HG03342 (cell line): ENCODE measurements around the gene POLR2F.
A peak's percentile ranks its signal among the peaks of the same experiment; 100 is the strongest.
"Not testable (repeated sequence)": the region's sequence is repeated elsewhere in the genome, so short reads cannot be mapped to it uniquely, and the experiment has no call there.

Experiments
- ATAC-seq: cut with Tn5 transposase; IDR thresholded peaks from one replicate; pipeline ENCODE4 v1.9.1; 2021; ENCODE audit warnings: mild to moderate bottlenecking, moderate library complexity; ENCODE audit not compliant: unreplicated experiment

The POLR2F gene

DNA sequence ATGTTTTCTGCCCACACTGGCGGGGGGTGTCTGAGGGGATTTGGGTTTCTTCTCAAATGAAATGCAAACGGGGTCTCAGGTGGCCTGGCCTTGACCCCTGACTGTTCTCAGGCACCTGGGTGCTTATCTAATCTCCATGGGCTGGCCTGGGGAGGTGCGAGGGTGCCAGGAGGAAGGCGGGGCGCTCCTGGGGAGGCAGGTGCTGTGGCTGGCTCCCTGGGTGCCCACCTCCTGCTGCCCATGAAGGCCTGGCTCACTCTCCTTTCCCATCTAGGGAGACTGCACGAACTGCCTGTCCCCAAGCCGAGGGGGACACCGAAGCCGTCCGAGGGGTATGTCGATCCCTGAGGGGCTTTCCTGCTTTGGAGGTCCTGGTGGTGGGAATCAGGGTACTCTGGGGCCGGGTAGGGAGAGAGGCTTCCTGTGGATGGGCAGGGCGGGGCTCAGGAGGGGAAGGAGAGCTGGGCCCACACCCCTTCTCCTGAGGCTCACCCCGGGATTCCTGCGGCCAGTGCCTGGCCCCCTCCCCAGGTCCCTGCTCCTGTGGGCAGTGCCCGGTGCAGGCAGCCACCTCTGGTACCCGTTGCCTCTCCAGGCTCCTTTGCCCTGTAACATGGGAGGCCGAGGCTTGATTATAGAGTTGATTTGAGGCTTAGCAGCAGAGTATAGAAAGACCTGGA, 29.0 kb upstream of the POLR2F start:
- no peak for ATAC-seq

DNA sequence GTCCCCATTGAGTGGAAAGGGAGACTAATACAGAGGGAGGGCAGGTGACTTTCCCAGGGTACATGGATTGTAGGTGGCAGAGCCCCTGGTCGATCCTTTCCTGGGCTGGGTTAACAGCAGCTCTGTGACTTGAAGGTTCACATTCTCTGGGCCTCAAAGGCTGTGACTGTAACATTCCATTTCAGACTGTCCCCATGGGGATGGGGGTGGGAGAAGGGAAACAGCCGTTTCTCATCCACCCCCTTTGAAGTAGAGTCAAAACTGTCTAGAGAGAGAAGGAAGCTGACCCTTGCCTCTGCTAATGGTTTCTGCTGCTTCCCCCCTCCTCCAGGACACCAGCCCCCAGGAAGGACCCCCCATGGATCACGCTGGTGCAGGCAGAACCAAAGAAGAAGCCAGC, 28.2 kb upstream of the POLR2F start:
- ATAC-seq = no peak

DNA sequence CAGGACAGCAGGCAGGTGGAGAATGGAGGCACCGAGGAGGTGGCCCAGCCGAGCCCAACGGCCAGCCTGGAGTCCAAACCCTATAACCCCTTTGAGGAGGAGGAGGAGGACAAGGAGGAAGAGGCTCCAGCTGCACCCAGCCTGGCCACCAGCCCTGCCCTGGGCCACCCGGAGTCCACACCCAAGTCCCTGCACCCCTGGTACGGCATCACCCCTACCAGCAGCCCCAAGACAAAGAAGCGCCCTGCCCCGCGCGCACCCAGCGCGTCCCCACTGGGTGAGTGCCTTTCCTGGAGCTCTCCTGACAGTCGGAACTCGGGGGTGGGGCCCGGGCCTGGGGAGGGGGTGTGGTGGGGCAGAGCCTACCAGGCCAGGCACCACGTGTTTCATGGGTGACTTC, 27.7 kb upstream of the POLR2F start:
- ATAC-seq = no peak

DNA sequence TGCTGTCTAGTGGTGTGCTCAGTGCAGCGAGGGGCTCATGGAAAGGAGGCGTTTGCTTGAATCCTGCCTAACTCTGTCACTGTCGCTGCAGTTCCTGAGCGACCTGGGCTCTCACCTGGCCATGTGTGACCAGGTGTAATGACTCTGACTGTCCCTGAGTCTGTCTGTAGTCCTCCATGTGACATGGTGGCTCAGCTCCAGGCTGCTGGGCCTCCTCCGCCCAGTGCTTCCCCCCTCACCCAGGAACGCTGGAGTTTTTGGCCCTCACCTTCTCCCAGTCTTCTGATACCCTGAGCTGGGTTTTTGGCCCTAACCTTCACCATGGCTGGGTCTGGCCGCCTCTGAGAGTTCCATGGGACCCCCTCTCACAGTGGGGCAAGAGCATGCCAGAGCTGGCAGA, 27.1 kb upstream of the POLR2F start:
- ATAC-seq = no peak

DNA sequence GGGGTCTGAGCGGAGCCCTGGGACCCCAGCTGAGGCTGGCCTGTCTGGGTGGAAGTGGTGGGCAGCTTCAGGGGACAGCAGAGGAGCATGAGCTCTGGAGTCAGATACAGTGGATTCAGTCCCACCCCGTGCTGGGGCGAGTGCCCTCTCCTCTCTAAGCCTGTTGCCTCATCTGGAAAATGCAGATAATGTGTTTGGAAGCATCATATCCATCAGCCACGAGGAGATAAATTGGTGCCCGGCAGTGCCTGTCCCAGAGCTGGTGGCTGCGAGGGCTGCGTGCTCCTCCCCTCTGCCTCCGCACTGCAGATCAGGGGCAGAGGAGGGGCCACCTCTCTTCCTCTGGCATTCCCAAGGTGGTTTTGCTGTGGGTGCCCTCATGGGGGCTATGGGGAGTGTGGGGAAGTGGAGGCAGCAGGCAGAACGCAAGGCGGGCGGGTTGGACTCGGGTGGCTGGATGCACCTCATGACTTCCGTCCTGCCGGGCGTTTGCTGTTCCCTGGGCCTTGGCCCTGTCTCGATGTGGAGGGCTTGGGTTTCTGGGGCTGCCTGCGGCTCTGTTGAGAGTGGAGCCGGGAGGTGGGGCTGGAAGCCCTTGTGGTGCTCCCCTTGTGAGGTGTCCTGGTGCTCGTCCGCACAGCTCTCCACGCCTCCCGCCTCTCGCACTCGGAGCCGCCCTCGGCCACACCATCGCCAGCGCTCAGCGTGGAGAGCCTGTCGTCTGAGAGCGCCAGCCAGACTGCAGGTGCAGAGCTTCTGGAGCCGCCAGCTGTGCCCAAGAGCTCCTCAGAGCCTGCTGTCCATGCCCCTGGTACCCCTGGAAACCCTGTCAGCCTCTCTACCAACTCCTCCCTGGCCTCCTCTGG, 26.5 kb upstream of the POLR2F start:
- no peak for ATAC-seq

DNA sequence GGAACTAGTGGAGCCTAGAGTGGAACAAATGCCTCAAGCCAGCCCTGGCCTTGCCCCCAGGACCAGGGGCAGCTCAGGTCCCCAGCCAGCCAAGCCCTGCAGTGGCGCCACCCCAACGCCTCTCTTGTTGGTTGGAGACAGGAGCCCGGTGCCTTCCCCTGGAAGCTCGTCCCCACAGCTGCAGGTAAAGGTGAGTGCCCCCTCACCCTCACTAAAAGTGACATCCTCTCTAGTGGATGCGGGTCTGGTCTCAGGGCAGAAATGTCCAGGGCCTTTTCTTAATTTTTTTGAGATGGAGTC, 25.9 kb upstream of the POLR2F start:
- ATAC-seq = no peak

DNA sequence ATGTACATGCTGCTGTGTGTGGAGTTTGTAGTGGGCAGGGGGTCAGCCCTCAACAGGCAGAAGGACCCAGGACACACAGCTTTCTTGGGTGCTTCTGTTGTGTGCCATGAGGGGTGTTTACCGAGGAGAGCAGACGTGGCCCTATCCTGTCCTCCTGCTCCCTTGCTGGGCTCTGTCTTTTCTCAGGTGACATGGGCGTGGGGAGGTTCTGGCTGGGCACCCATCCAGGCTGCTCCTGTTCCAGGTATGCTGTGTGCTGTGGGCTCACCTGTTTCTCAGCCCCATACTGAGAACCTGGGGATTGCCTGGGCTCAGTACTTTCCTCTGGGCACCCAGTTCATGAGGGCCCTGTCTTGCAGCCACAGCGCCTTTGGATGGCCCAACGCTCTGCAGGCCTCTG, 24.1 kb upstream of the POLR2F start:
- ATAC-seq = no peak

DNA sequence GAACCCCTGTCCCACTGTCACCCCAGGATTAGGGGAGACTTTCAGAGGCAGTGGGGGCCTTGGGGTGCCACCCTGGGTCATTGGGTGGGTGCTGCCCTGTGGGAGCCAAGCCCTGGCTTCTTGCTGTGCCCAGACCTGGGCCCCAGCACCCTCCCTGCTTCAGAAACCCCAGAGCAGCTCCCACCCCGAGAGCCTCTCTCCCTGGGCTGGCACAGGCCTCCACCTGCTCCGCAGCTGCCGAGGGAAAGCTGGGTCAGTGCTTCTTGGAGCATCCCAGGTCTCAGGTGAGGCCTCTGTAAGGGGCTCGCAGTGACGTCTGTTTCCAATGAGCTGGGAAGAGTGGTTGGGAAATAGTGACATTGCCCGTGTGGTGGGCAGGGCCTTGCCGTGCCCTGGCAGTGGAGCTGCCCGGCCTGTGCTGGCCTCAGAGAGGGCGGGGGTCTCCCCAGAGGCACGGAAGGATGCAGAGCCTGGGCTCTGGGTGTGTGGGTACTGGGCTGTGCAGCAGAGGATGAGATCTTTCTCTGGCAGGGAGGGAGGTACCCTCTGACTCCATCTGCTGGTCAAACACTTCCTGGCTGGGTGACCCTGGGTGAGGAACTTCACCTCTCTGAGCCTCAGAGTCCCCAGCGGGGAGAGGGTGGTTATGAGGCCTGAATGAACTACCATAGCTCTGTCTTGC, 23.1 kb upstream of the POLR2F start:
- no peak for ATAC-seq

DNA sequence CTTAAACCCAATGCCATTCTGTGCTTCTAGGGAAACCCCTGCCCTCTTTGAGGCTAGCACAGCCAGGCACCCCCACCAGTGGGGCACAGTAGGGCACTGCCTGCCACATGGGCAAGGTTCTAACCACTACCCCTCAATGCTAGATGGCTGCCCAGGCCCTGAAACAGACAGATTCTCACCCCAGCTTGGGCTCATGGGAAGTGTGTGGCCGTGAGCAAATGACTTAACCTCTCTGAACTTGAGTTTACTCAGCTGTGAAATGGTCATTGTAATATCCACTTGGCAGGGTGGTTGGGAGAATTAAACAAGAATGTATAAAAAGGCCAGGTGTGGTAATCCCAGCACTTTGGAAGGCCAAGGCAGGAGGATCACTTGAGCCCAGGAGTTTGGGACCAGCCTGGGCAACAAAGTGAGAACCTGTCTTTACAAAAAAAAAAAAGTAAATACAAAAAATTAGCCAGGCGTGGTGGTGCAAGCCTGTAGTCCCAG, 22.5 kb upstream of the POLR2F start:
- ATAC-seq = no peak

DNA sequence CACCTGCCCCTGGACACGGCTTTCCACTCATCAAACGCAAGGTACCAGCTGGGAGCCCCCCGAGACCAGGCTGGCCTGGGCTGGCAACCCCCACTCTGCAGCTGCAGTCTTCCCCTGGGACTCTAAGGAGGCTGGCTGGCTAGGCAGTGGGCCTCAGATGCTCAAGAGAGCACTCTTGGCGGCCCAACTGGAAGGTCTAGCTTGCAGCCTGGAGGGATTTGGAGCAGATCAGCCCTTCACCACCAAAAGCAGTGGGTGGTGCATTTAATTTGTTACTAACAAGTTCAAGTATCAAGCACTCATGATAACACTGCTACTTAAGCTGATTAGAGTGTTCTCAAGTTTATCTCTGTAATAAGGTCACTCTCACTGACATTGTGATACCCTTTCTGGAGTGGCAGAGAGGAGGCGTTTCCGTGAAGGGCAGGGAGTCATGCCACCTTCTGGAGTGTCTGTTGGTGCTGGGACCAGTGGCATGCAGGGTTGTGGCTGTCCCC, 21.6 kb upstream of the POLR2F start:
- ATAC-seq = no peak

DNA sequence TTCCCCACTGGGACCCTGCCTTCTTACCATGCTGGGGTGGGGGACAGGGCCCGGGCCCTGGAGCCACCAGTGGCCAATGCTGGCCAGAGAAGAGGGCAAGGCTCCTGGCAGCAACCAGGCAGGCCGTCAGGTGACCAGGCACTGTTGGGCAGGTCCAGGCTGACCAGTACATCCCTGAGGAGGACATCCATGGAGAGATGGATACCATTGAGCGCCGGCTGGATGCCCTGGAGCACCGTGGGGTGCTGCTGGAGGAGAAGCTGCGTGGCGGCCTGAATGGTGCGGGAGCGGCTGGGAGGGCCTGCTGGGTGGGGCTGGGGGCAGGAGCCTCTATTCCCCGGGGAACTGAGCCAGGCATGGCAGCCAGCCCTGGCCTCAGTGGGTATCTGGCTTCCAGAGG, 21.1 kb upstream of the POLR2F start:
- ATAC-seq = no peak

DNA sequence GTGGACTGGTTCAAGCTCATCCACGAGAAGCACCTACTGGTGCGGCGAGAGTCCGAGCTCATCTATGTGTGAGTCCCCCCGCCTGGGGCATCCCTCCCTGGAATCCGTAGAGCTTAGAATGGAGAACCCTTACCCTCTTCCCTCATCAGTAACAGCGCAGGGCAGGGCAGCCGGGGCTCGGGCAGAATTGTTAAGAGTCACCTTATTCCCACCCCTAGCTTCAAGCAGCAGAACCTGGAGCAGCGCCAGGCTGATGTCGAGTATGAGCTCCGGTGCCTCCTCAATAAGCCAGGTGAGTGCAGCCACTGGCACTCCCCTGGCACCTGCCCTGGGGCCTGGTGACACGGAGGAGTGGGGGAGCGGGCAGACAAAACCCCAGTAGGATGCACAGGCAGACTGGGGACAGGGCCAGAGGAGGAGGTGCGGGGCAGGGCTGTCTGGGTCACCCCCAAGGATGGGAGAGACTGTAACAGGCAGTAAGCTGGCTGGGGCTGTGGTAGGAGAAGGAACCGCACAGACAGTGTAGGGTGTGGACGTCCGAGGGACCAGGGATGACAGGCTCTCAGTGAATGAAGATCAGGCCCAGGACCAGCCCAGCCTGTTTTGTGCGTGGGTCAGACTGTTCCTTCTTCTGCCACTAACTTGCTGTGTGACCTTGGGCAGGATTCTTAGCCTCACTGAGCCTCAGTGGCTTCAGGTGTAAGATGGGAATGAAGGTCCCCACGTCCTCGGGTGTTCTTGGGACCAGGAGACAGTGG, 20.5 kb upstream of the POLR2F start:
- ATAC-seq = no peak

DNA sequence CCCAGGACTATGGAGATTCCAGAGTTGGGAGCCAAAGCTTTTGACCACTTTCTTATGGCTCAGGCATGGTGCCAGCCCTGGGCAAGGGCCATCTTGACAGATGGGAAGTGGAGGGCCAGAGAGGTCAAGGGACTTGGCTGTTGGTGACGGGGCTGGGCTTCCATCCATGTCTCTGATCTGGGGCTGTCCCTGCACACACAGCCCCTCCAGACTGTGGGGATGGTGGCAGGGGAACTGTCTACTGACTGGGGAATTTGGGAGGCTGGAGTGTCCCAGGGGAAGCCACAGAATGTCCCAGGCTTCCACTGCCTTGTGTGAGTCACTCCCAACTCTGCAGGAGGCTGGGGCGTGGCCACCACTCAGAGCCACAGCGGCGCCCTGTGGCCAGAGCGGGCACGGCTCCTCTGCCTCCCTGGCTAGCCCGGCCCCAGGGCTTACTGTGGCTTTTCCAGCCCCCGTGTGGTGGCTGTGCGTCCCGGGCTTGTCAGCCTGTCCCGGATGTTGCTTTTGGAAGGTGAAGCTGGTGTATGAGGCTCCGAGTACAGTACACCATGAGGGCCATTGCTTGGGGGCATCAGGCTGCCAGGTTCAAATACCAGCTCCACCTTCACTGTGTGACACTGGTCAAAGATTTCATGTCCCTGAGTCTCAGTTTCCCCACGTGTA, 19.7 kb upstream of the POLR2F start:
- ATAC-seq = peak; percentile 84

DNA sequence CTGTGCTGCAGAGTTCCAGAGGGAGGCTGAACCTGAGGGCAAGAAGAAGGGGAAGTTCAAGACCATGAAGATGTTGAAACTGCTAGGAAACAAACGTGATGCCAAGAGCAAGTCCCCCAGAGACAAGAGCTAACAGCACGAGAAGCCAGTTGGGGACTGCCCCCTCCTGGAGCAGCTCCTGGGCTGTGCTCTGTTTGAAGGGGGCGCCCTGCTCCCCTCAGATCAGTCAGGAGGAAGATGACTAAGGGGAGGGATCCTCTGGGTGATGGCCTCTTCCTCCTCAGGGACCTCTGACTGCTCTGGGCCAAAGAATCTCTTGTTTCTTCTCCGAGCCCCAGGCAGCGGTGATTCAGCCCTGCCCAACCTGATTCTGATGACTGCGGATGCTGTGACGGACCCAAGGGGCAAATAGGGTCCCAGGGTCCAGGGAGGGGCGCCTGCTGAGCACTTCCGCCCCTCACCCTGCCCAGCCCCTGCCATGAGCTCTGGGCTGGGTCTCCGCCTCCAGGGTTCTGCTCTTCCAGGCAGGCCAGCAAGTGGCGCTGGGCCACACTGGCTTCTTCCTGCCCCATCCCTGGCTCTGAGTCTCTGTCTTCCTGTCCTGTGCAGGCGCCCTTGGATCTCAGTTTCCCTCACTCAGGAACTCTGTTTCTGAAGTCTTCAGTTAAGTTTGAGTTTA, 12.7 kb upstream of the POLR2F start:
- no peak for ATAC-seq

DNA sequence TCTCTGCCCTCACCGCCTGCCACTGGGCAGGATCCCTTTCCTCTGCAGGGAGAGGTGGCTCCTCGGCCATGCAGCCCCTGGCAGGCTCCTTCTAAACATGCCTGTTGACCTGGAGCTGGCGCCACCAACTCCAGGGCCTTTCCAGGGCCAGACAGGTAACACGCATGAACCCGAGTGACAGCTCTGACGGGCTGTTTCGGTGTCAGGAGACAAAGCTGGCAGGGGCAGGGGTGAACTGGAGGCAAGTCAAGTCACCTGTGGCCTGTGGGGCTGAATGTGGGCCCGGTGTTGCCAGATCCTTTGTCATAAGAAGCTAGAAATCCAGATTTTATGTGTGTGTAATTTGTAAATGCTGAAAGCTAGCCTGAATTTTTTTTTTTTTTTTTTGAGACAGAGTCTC, 11.4 kb upstream of the POLR2F start:
- no peak for ATAC-seq

DNA sequence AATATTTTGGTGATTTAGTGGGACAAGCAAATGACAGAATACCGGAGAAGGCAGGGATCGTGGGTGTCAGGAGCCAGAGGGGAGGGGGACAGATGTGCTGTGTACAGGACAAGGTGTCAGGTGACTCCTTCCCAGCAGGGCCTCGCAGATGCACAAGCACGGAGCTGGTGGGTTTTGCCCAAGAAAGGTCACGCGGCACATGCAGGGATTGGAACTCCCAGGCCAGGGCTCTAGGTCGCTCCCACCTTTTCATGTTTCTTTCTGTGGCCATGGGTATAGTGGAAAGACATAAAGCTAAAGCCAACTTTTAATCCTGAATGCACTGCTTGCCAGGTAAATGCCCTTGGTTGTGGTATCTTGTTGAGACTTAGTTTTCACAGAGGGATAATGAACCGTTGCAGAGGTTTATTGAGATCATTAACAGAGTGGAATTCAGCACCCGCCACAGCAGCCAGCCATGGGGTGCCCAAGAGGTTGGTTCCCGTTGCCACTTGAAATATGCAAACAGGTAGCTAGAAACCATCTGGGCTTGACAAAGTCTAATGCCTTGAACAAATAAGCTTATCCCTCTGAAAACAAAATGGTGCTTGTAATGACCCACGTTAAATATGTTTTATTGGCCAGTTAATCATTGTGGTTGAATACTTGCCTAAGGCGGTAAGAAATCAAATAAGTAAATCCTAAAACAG, 10.2 kb upstream of the POLR2F start:
- no peak for ATAC-seq

DNA sequence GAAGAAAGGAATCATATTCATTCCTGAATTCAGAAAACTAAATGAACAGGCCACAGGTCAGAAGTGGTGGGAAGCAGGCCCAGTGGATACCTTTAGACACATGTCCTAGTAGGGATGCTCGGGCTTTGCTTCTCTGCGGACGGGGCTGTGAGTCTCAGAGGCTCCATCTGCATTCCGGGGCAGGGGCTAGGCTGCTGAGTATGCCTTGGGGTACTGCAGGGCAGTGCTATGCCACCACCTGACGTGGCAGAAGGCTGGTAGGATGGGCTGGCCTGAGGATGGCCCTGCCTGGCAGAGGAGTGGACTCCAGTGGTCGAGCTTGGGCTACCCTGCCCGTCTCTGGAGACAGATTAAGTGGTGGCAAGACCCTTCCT, 9.7 kb upstream of the POLR2F start:
- ATAC-seq = no peak

DNA sequence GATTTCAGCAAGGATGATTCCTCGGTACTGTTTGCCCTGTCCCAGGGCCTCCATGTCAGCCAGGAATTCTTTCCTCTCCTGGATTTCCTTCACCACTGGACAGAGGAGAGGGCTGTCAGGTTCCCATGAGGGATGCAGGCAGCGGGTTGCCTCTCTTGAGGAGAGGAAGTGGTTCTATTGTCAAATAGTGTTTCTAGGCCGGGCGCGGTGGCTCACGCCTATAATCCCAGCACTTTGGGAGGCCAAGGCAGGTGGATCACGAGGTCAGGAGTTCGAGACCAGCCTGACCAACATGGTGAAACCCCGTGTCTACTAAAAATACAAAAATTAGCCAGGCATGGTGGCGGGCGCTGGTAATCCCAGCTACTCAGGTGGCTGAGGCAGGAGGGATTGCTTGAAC, 9.1 kb upstream of the POLR2F start:
- ATAC-seq = not testable (repeated sequence)

DNA sequence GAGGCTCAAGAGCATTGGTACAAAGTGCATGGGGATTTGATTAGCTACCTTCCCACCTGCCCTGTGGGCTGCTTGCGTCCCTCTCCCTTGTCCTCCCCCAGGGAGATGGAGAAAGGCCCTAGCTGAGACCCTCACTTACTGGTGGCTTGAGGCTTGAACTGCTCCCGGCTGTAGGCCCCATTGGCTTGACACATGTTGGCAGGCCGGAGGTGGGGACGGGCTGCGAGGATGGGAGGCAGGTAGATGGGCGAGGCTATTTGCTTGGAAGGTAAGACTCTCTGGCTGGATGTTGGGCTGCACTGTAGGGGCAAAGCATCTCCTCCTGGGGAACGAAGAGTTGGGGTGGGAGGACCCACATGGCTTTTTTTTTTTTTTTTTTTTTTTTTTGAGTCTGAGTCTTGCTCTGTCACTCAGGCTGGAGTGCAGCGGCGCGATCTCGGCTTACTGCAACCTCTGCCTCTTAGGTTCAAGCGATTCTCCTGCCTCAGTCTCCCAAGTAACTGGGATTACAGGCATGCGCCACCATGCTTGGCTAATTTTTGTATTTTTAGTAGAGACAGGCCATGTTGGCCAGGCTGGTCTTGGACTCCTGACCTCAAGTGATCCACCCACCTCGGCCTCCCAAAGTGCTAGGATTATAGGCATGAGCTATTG, 6.2 kb upstream of the POLR2F start:
- not testable (repeated sequence) for ATAC-seq
